ENCODE data around the gene ARHGAP23.

DNA sequence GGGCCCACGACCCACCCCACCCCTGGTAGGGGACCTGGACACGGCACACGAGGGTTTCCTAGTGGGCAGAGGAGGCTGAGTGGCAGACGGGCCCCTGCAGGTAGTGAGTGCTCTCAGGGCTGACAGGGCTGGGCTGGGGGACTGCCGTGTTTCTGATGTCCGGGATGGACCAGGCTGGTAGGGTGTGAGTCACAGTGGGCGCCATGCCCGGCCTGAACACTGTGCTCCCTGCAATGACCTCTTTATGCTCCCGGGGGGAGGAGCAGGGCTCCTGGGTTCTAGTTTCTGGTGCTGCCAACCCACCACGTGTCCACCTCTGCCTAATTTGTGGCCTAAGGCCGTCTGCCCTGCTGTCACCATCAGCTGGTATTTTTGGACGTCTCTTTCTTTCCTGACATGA is 26.3 kb downstream of the ARHGAP23 start:
- TF ChIP-seq ISL1 (CRISPR knock-in tag; IDR thresholded peaks at IDR 0.05) (no peak), ZFP30 (CRISPR knock-in tag; IDR thresholded peaks at IDR 0.05) (no peak), PATZ1 (CRISPR knock-in tag; IDR thresholded peaks at IDR 0.05; ENCODE audit: borderline replicate concordance) (no peak), ZNF565 (CRISPR knock-in tag; conservative IDR thresholded peaks at IDR 0.05; ENCODE audit: low read depth) (no peak), POU6F1 (CRISPR knock-in tag; IDR thresholded peaks at IDR 0.05; ENCODE audit: borderline replicate concordance, low read depth) (no peak), ZFP3 (CRISPR knock-in tag; IDR thresholded peaks at IDR 0.05) (0 out of 2 replicates have a peak, but pooled peaks have one; percentile 22), TOX (CRISPR knock-in tag; IDR thresholded peaks at IDR 0.05; ENCODE audit: borderline replicate concordance) (no peak), ESRRG (CRISPR knock-in tag; IDR thresholded peaks at IDR 0.05) (no peak), PPARA (CRISPR knock-in tag; IDR thresholded peaks at IDR 0.05; ENCODE audit: borderline replicate concordance) (no peak), CSRNP3 (CRISPR knock-in tag; IDR thresholded peaks at IDR 0.05) (no peak), GLIS3 (CRISPR knock-in tag; IDR thresholded peaks at IDR 0.05) (no peak), ZNF70 (CRISPR knock-in tag; IDR thresholded peaks at IDR 0.05) (no peak), RARB (CRISPR knock-in tag; IDR thresholded peaks at IDR 0.05) (no peak)

All from SK-N-SH treated with all-trans-retinoic acid at 6 μM for 48 hours (cell line).